Liver (tissue), 9 donors: ENCODE results near the gene ANAPC4. TPM values are rescaled to one million over a fixed set of nuclear protein-coding genes. Genes with fewer than 3 reads are reported as not detected.

Source experiments
- DNase-seq: peaks from one replicate; pipeline ENCODE4 v3.0.0-alpha.2; 2017; ENCODE audit warnings: low spot score
- H3K27ac ChIP-seq, 2 donors: one replicate each; pipeline ENCODE4 v1.7.0; 2013; ENCODE audit warnings: inconsistent platforms in 2 of 2, low read length in 2 of 2, control low read depth in 1 of 2, low read depth in 1 of 2, mild to moderate bottlenecking in 1 of 2
- H3K27me3 ChIP-seq, 4 donors: one replicate each; pipeline versions ENCODE4 v1.6.1 to v1.7.0; 2013; ENCODE audit warnings: low read length in 3 of 4, inconsistent platforms in 1 of 4, mild to moderate bottlenecking in 1 of 4, moderate library complexity in 1 of 4; ENCODE audit not compliant: control insufficient read depth in 4 of 4, insufficient read depth in 4 of 4
- H3K36me3 ChIP-seq, 4 donors: one replicate each; pipeline versions ENCODE4 v1.6.1 to v1.7.0; 2013; ENCODE audit warnings: low read length in 3 of 4, mild to moderate bottlenecking in 3 of 4, low read depth in 1 of 4, moderate library complexity in 1 of 4; ENCODE audit not compliant: control insufficient read depth in 4 of 4, insufficient read depth in 3 of 4
- H3K4me1 ChIP-seq, 4 donors: one replicate each; pipeline versions ENCODE4 v1.6.1 to v1.7.0; 2013; ENCODE audit warnings: low read length in 3 of 4, mild to moderate bottlenecking in 3 of 4, moderate library complexity in 1 of 4; ENCODE audit not compliant: control insufficient read depth in 4 of 4, insufficient read depth in 4 of 4
- H3K4me3 ChIP-seq, 3 donors: one replicate each; pipeline versions ENCODE4 v1.6.1 to v1.7.0; 2013; ENCODE audit warnings: low read length in 3 of 3, control low read depth in 1 of 3, low read depth in 1 of 3, mild to moderate bottlenecking in 1 of 3
- H3K9ac ChIP-seq, 2 donors: one replicate each; pipeline ENCODE4 v1.7.0; 2013; ENCODE audit warnings: low read length in 2 of 2, mild to moderate bottlenecking in 2 of 2, moderate library complexity in 2 of 2, control low read depth in 1 of 2, low read depth in 1 of 2
- H3K9me3 ChIP-seq, 4 donors: one replicate each; pipeline versions ENCODE4 v1.6.1 to v1.7.0; 2013; ENCODE audit warnings: low read length in 3 of 4; ENCODE audit not compliant: control insufficient read depth in 4 of 4
- EGR1 ChIP-seq, 2 donors: IDR thresholded peaks; 2 replicates each; pipeline ENCODE4 v1.6.1; 2016 to 2018; ENCODE audit warnings: antibody characterized with exemption in 2 of 2, low read depth in 2 of 2
- FOXA1 ChIP-seq: IDR thresholded peaks from 2 replicates; pipeline ENCODE4 v1.6.1; 2016; ENCODE audit warnings: antibody characterized with exemption
- FOXA2 ChIP-seq: IDR thresholded peaks from 2 replicates; pipeline ENCODE4 v1.6.1; 2016; ENCODE audit warnings: antibody characterized with exemption
- GABPA ChIP-seq, 2 donors: IDR thresholded peaks in 1 of 2; conservative IDR thresholded peaks in 1 of 2; 2 replicates each; pipeline ENCODE4 v1.6.1; 2016; ENCODE audit warnings: antibody characterized with exemption in 2 of 2, mild to moderate bottlenecking in 1 of 2, moderate library complexity in 1 of 2
- HNF4A ChIP-seq, 2 donors: conservative IDR thresholded peaks; 2 replicates each; pipeline ENCODE4 v1.6.1; 2016; ENCODE audit warnings: antibody characterized with exemption in 2 of 2, mild to moderate bottlenecking in 2 of 2
- HNF4G ChIP-seq: IDR thresholded peaks from 2 replicates; pipeline ENCODE4 v1.6.1; 2016; ENCODE audit warnings: antibody characterized with exemption
- JUND ChIP-seq, 2 donors: IDR thresholded peaks; 2 replicates each; pipeline ENCODE4 v1.6.1; 2016; ENCODE audit warnings: antibody characterized with exemption in 2 of 2
- MAX ChIP-seq: IDR thresholded peaks from 2 replicates; pipeline ENCODE4 v1.6.1; 2016; ENCODE audit warnings: antibody characterized with exemption
- NR2F2 ChIP-seq: IDR thresholded peaks from 2 replicates; pipeline ENCODE4 v1.6.1; 2016; ENCODE audit warnings: antibody characterized with exemption
- RXRA ChIP-seq, 2 donors: IDR thresholded peaks; 2 replicates each; pipeline ENCODE4 v1.6.1; 2017 to 2018; ENCODE audit warnings: antibody characterized with exemption in 2 of 2, mild to moderate bottlenecking in 1 of 2
- SP1 ChIP-seq: IDR thresholded peaks from 2 replicates; pipeline ENCODE4 v1.6.1; 2018; ENCODE audit warnings: antibody characterized with exemption, mild to moderate bottlenecking
- YY1 ChIP-seq: IDR thresholded peaks from 2 replicates; pipeline ENCODE4 v1.6.1; 2016; ENCODE audit warnings: antibody characterized with exemption, mild to moderate bottlenecking
- WGBS: extraction: QIAGEN DNeasy Blood & Tissue Kit; methylation state at CpG from one replicate; pipeline ENCODE4 v1.1.7; 2013; 5-methylcytosine and 5-hydroxymethylcytosine counted together
- polyA plus RNA-seq, 2 donors: library from polyadenylated mRNA; stranded (reverse) in 1 of 2; unstranded in 1 of 2; fragments of 200-250 nt in 1 of 2; fragments of >200 nt in 1 of 2; fragmentation: Nextera tagmentation in 1 of 2; extraction: Ambion mirVana in 1 of 2; gene quantifications; one replicate each; pipeline versions ENCODE4 v1.2.1 to v1.2.3, GENCODE V29; 2013 to 2015
- total RNA-seq, 2 donors: library from RNA; depleted of rRNA; stranded (reverse); fragments of >200 nt; gene quantifications; one replicate each; pipeline ENCODE4 v1.2.3, GENCODE V29; 2014
- TF ChIP-seq, protein P1 (sequence below): IDR thresholded peaks from 2 replicates; pipeline ENCODE4 v1.6.1; 2016; ENCODE audit warnings: antibody characterized with exemption
- TF ChIP-seq, protein P2 (sequence below): IDR thresholded peaks from 2 replicates; pipeline ENCODE4 v1.6.1; 2016; ENCODE audit warnings: antibody characterized with exemption
- TF ChIP-seq, protein P3 (sequence below): fragments of 150-350 bp; IDR thresholded peaks from 2 replicates; pipeline ENCODE4 v1.5.1; 2017; ENCODE audit warnings: improper control_type of control experiment, low read depth, low read length; ENCODE audit not compliant: missing input control
- TF ChIP-seq, protein P4 (sequence below): IDR thresholded peaks from 2 replicates; pipeline ENCODE4 v1.6.1; 2016; ENCODE audit warnings: antibody characterized with exemption, mild to moderate bottlenecking
- donor health status: healthy.
- donor health status: healthy.
- donor health status: healthy.
- donor health status: healthy.
- donor health status: healthy.

The ANAPC4 gene
- total and polyA plus RNA-seq, 4 donors, result 5.7 to 17.3 (median 11.0) TPM

GRCh38 chr4:25378437-25378743 is 1.3 kb downstream of the ANAPC4 start:
- no peak overlapping the region for H3K4me3 ChIP-seq

GRCh38 chr4:25379591-25379990 is 2.5 kb downstream of the ANAPC4 start:
- Histone ChIP-seq H3K4me3 (no peak overlapping the region), H3K36me3 (peaks cover 3 to 17% (median 11%) of the 10 kb centered on the region in 4 donors), H3K27ac (no peak overlapping the region), H3K9me3 (no peaks in the 10 kb centered on the region), H3K27me3 (no peaks in the 10 kb centered on the region), H3K4me1 (peaks cover 0 to 22% (median 6%) of the 10 kb centered on the region in 4 donors), H3K9ac (no peak overlapping the region)
- DNase-seq, result no peak
- WGBS, result 93% methylated on average over 2 of the region's 2 CpGs
- no peak for TF ChIP-seq FOXA2
- TF ChIP-seq EGR1 (IDR thresholded peaks at IDR 0.05; ENCODE audit: low read depth in 2 of 2), result no peak
- TF ChIP-seq MAX, result no peak
- TF ChIP-seq HNF4G, result no peak
- TF ChIP-seq, protein P1, sequence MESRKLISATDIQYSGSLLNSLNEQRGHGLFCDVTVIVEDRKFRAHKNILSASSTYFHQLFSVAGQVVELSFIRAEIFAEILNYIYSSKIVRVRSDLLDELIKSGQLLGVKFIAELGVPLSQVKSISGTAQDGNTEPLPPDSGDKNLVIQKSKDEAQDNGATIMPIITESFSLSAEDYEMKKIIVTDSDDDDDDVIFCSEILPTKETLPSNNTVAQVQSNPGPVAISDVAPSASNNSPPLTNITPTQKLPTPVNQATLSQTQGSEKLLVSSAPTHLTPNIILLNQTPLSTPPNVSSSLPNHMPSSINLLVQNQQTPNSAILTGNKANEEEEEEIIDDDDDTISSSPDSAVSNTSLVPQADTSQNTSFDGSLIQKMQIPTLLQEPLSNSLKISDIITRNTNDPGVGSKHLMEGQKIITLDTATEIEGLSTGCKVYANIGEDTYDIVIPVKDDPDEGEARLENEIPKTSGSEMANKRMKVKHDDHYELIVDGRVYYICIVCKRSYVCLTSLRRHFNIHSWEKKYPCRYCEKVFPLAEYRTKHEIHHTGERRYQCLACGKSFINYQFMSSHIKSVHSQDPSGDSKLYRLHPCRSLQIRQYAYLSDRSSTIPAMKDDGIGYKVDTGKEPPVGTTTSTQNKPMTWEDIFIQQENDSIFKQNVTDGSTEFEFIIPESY, result no peak
- TF ChIP-seq, protein P2, sequence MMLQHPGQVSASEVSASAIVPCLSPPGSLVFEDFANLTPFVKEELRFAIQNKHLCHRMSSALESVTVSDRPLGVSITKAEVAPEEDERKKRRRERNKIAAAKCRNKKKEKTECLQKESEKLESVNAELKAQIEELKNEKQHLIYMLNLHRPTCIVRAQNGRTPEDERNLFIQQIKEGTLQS, result no peak
- no peak for TF ChIP-seq FOXA1
- TF ChIP-seq HNF4A (conservative IDR thresholded peaks at IDR 0.05), result no peak
- TF ChIP-seq YY1, result no peak
- TF ChIP-seq RXRA (IDR thresholded peaks at IDR 0.05), result no peak
- TF ChIP-seq, protein P3, sequence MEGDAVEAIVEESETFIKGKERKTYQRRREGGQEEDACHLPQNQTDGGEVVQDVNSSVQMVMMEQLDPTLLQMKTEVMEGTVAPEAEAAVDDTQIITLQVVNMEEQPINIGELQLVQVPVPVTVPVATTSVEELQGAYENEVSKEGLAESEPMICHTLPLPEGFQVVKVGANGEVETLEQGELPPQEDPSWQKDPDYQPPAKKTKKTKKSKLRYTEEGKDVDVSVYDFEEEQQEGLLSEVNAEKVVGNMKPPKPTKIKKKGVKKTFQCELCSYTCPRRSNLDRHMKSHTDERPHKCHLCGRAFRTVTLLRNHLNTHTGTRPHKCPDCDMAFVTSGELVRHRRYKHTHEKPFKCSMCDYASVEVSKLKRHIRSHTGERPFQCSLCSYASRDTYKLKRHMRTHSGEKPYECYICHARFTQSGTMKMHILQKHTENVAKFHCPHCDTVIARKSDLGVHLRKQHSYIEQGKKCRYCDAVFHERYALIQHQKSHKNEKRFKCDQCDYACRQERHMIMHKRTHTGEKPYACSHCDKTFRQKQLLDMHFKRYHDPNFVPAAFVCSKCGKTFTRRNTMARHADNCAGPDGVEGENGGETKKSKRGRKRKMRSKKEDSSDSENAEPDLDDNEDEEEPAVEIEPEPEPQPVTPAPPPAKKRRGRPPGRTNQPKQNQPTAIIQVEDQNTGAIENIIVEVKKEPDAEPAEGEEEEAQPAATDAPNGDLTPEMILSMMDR, result no peak
- TF ChIP-seq JUND (IDR thresholded peaks at IDR 0.05), result no peak
- TF ChIP-seq GABPA (IDR thresholded peaks at IDR 0.05 in 1 of 2, conservative IDR thresholded peaks at IDR 0.05 in 1 of 2), result no peak
- TF ChIP-seq NR2F2, result no peak

More at GRCh38 chr4:25378437-25378743, 1.3 kb downstream of the ANAPC4 start:
- Histone ChIP-seq H3K9ac (no peak overlapping the region), H3K27ac (no peak overlapping the region), H3K36me3 (peaks cover 1 to 10% (median 7%) of the 10 kb centered on the region in 4 donors), H3K4me1 (peaks cover 0 to 28% (median 7%) of the 10 kb centered on the region in 4 donors), H3K27me3 (no peaks in the 10 kb centered on the region), H3K9me3 (no peaks in the 10 kb centered on the region)
- TF ChIP-seq NR2F2 (no peak), SP1 (no peak), MAX (no peak), EGR1 (IDR thresholded peaks at IDR 0.05; ENCODE audit: low read depth in 2 of 2) (no peak), FOXA2 (no peak)
- TF ChIP-seq, protein P4, sequence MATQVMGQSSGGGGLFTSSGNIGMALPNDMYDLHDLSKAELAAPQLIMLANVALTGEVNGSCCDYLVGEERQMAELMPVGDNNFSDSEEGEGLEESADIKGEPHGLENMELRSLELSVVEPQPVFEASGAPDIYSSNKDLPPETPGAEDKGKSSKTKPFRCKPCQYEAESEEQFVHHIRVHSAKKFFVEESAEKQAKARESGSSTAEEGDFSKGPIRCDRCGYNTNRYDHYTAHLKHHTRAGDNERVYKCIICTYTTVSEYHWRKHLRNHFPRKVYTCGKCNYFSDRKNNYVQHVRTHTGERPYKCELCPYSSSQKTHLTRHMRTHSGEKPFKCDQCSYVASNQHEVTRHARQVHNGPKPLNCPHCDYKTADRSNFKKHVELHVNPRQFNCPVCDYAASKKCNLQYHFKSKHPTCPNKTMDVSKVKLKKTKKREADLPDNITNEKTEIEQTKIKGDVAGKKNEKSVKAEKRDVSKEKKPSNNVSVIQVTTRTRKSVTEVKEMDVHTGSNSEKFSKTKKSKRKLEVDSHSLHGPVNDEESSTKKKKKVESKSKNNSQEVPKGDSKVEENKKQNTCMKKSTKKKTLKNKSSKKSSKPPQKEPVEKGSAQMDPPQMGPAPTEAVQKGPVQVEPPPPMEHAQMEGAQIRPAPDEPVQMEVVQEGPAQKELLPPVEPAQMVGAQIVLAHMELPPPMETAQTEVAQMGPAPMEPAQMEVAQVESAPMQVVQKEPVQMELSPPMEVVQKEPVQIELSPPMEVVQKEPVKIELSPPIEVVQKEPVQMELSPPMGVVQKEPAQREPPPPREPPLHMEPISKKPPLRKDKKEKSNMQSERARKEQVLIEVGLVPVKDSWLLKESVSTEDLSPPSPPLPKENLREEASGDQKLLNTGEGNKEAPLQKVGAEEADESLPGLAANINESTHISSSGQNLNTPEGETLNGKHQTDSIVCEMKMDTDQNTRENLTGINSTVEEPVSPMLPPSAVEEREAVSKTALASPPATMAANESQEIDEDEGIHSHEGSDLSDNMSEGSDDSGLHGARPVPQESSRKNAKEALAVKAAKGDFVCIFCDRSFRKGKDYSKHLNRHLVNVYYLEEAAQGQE, result no peak
- TF ChIP-seq, protein P3, result no peak
- 90% methylated on average over 6 of the region's 6 CpGs for WGBS
- no peak for DNase-seq
